ENCODE results near the gene TLR9. TPM values are rescaled to one million over a fixed set of nuclear protein-coding genes. Genes with fewer than 3 reads are reported as not detected.

The TLR9 gene
- total RNA-seq, 1 experiment from 2014 or later = not detected

GRCh38 chr3:52232279-52233107, 7.0 kb upstream of the TLR9 start:
- no peak for DNase-seq (ENCODE audit: low read depth)

- DNase-seq (ENCODE audit: low read depth) = peak; percentile 53
These were observed 6.2 kb upstream of the TLR9 start for GRCh38 chr3:52231502-52232278.

- no peak for DNase-seq (ENCODE audit: low read depth)
These were observed 5.5 kb upstream of the TLR9 start for GRCh38 chr3:52230889-52231499.

- DNase-seq (ENCODE audit: low read depth) = no peak
These were observed 5.0 kb upstream of the TLR9 start for GRCh38 chr3:52230461-52230860.

- no peak for DNase-seq (ENCODE audit: low read depth)
These were observed 4.2 kb upstream of the TLR9 start for GRCh38 chr3:52229656-52230055.

GRCh38 chr3:52228751-52229291, 3.4 kb upstream of the TLR9 start:
- no peak for DNase-seq (ENCODE audit: low read depth)

GRCh38 chr3:52228266-52228665, 2.8 kb upstream of the TLR9 start:
- DNase-seq (ENCODE audit: low read depth) = no peak

GRCh38 chr3:52227766-52228165, 2.3 kb upstream of the TLR9 start:
- DNase-seq (ENCODE audit: low read depth) = no peak

- DNase-seq (ENCODE audit: low read depth) = no peak
These were observed 1.7 kb upstream of the TLR9 start for GRCh38 chr3:52227117-52227516.

- DNase-seq (ENCODE audit: low read depth) = no peak
These were observed 878 bp upstream of the TLR9 start for GRCh38 chr3:52226229-52226817.

- no peak for DNase-seq (ENCODE audit: low read depth)
These were observed 1.7 kb downstream of the TLR9 start for GRCh38 chr3:52223449-52224408.

- no peak for DNase-seq (ENCODE audit: low read depth)
These were observed 2.9 kb downstream of the TLR9 start for GRCh38 chr3:52222319-52223221.

GRCh38 chr3:52221563-52222318, 3.7 kb downstream of the TLR9 start:
- no peak for DNase-seq (ENCODE audit: low read depth)

- no peak for DNase-seq (ENCODE audit: low read depth)
These were observed 4.3 kb downstream of the TLR9 start for GRCh38 chr3:52221141-52221562.

- DNase-seq (ENCODE audit: low read depth) = peak; percentile 80
These were observed 4.9 kb downstream of the TLR9 start for GRCh38 chr3:52220380-52221026.

GRCh38 chr3:52218937-52219650, 6.4 kb downstream of the TLR9 start:
- DNase-seq (ENCODE audit: low read depth) = peak; percentile 51

- no peak for DNase-seq (ENCODE audit: low read depth)
These were observed 7.0 kb downstream of the TLR9 start for GRCh38 chr3:52218454-52218853.
